MM.1S (cell line): Measurements from ENCODE around the gene BLM.

Experiments used
- DNase-seq: peaks from one replicate; pipeline ENCODE4 v3.0.0-alpha.2; 2015
- H2AFZ ChIP-seq: fragments of 300-600 bp; sonication (generic); 2 replicates; pipeline ENCODE4 v1.6.0; 2016; ENCODE audit warnings: antibody characterized with exemption, low read length
- H3F3A ChIP-seq: fragments of 300-600 bp; sonication (generic); 2 replicates; pipeline ENCODE4 v1.6.1; 2016; ENCODE audit warnings: mild to moderate bottlenecking, antibody characterized with exemption, low read length, moderate library complexity, mixed read lengths; ENCODE audit not compliant: insufficient read depth
- H3K27ac ChIP-seq: fragments of 300-600 bp; sonication (generic); 2 replicates; pipeline ENCODE4 v1.5.1; 2016; ENCODE audit warnings: mild to moderate bottlenecking, low read length
- H3K27me3 ChIP-seq: fragments of 300-600 bp; sonication (generic); replicated peaks from 2 replicates; pipeline ENCODE4 v1.6.0; 2016; ENCODE audit warnings: low read length; ENCODE audit not compliant: insufficient read depth
- H3K36me3 ChIP-seq: fragments of 300-600 bp; sonication (generic); replicated peaks from 2 replicates; pipeline ENCODE4 v1.6.1; 2016; ENCODE audit warnings: mild to moderate bottlenecking, low read length, mixed read lengths; ENCODE audit not compliant: insufficient read depth
- H3K4me1 ChIP-seq: fragments of 300-600 bp; sonication (generic); 2 replicates; pipeline ENCODE4 v1.6.1; 2016; ENCODE audit warnings: low read length, mixed read lengths
- H3K4me2 ChIP-seq: fragments of 300-600 bp; sonication (generic); 2 replicates; pipeline ENCODE4 v1.6.0; 2016; ENCODE audit warnings: low read depth, low read length
- H3K4me3 ChIP-seq: fragments of 300-600 bp; sonication (generic); 2 replicates; pipeline ENCODE4 v1.5.1; 2016; ENCODE audit warnings: low read length, mixed read lengths
- H3K79me2 ChIP-seq: fragments of 300-600 bp; sonication (generic); 2 replicates; pipeline ENCODE4 v1.6.1; 2016; ENCODE audit warnings: mixed run types, low read length, mixed read lengths
- H3K9ac ChIP-seq: fragments of 300-600 bp; sonication (generic); 2 replicates; pipeline ENCODE4 v1.6.1; 2016; ENCODE audit warnings: low read length, mixed read lengths
- H3K9me2 ChIP-seq: fragments of 300-600 bp; sonication (generic); replicated peaks from 2 replicates; pipeline ENCODE4 v1.6.1; 2016; ENCODE audit warnings: mild to moderate bottlenecking, low read length, mixed read lengths; ENCODE audit not compliant: insufficient read depth
- H3K9me3 ChIP-seq: fragments of 300-600 bp; sonication (generic); replicated peaks from 2 replicates; pipeline ENCODE4 v1.6.1; 2016; ENCODE audit warnings: mild to moderate bottlenecking, low read length, mixed read lengths; ENCODE audit not compliant: insufficient read depth
- H4K20me1 ChIP-seq: fragments of 300-600 bp; sonication (generic); 2 replicates; pipeline ENCODE4 v1.6.1; 2016; ENCODE audit warnings: mild to moderate bottlenecking, low read length, moderate library complexity, mixed read lengths; ENCODE audit not compliant: insufficient read depth
- CTCF ChIP-seq: fragments of 300-600 bp; sonication (generic); IDR thresholded peaks from 2 replicates; pipeline ENCODE4 v1.5.1; 2016; ENCODE audit warnings: antibody characterized with exemption, low read length, mixed read lengths
- EZH2 ChIP-seq: fragments of 300-600 bp; sonication (generic); optimal IDR thresholded peaks from 2 replicates; pipeline ENCODE3; 2017; ENCODE audit warnings: low read depth, mild to moderate bottlenecking, antibody characterized with exemption, low read length, mixed read lengths
- EZH2phosphoT487 ChIP-seq: fragments of 300-600 bp; sonication (generic); IDR thresholded peaks from 2 replicates; pipeline ENCODE4 v1.6.1; 2018; ENCODE audit warnings: antibody characterized with exemption, low read length

The BLM gene

GRCh38 chr15:90864507-90864906 is 147.4 kb downstream of the BLM start:
- H3K4me1 ChIP-seq = no peaks in the 10 kb centered on the region

GRCh38 chr15:90865702-90866101 is 148.6 kb downstream of the BLM start:
- no peak overlapping the region for H3K27ac ChIP-seq
- no peaks in the 10 kb centered on the region for H3K4me1 ChIP-seq
- H3K79me2 ChIP-seq = no peaks in the 10 kb centered on the region
- H2AFZ ChIP-seq = no peak overlapping the region
- no peak overlapping the region for H3K4me3 ChIP-seq
- no peak overlapping the region for H3K9ac ChIP-seq
- no peaks in the 10 kb centered on the region for H3K27me3 ChIP-seq
- TF ChIP-seq CTCF = no peak
- no peak for TF ChIP-seq EZH2phosphoT487
- TF ChIP-seq EZH2 = no peak
- no peaks in the 10 kb centered on the region for H3K9me2 ChIP-seq
- DNase-seq = no peak
- H3K4me2 ChIP-seq = no peak overlapping the region
- H3K9me3 ChIP-seq = no peaks in the 10 kb centered on the region
- no peaks in the 10 kb centered on the region for H4K20me1 ChIP-seq
- H3K36me3 ChIP-seq = no peaks in the 10 kb centered on the region
- H3F3A ChIP-seq = peaks cover 8% of the 10 kb centered on the region; the same call in 1 of the 2 replicates

More at GRCh38 chr15:90864507-90864906, 147.4 kb downstream of the BLM start:
- Histone ChIP-seq H4K20me1 (no peaks in the 10 kb centered on the region), H3K27me3 (no peaks in the 10 kb centered on the region), H3K4me2 (no peak overlapping the region), H2AFZ (no peak overlapping the region), H3K36me3 (no peaks in the 10 kb centered on the region), H3K9ac (no peak overlapping the region), H3K9me2 (no peaks in the 10 kb centered on the region), H3K9me3 (no peaks in the 10 kb centered on the region), H3K79me2 (no peaks in the 10 kb centered on the region), H3F3A (no peaks in the 10 kb centered on the region), H3K27ac (no peak overlapping the region), H3K4me3 (no peak overlapping the region)
- no peak for DNase-seq
- TF ChIP-seq CTCF = no peak
- no peak for TF ChIP-seq EZH2
- no peak for TF ChIP-seq EZH2phosphoT487
